HepG2 (cell line): ENCODE measurements around the gene ARHGAP25. TPM values are rescaled to one million over a fixed set of nuclear protein-coding genes. Genes with fewer than 3 reads are reported as not detected.

ENCODE experiments used
- ATAC-seq: fragments of 200-7000 bp; cut with Tn5 transposase; 3 replicates; pipeline ENCODE4 v1.9.1; 2020; ENCODE audit warnings: mild to moderate bottlenecking, moderate library complexity
- BruUV-seq: library from RNA; stranded (reverse); fragments of 400-500 nt; replicated peaks from 2 replicates; lab custom pipeline; 2021; lab: Mats Ljungman, UMichigan
- CTCF ChIA-PET: fragments of 300-600 bp; formaldehyde crosslinking; extraction: SDS; loops from one replicate; lab custom pipeline; 2021; ENCODE audit warnings: low total read pairs, inconsistent platforms, low intra/inter-chr PET ratio; lab: Yijun Ruan, JAX
- POLR2A ChIA-PET: fragments of 350-600 bp; sonication (Branson Sonifier 250); formaldehyde crosslinking; loops from one replicate; lab custom pipeline; 2020; ENCODE audit warnings: antibody characterized with exemption, inconsistent platforms; lab: Yijun Ruan, JAX
- DNase-seq: peaks from one replicate; pipeline ENCODE4 v3.0.0-alpha.2; 2015; ENCODE audit warnings: low spot score
- FAIRE-seq: peaks from 3 replicates; lab custom pipeline; 2011; peaks lifted over from hg19 to GRCh38; lab: Jason Lieb, UNC
- H2AFZ ChIP-seq: one replicate; pipeline ENCODE4 v1.6.1; 2011; ENCODE audit warnings: low read length, inconsistent platforms
- H3K27ac ChIP-seq: fragments of 300-600 bp; 3 replicates; pipeline ENCODE4 v1.8.0; 2011; ENCODE audit warnings: mixed run types, mild to moderate bottlenecking, mixed read lengths, low read length, inconsistent platforms; ENCODE audit not compliant: insufficient read depth; ENCODE audit errors: extremely low read length
- H3K27me3 ChIP-seq, 2 experiments: fragments of 200-600 bp in 1 of 2; 2 replicates in 1 of 2; 3 replicates in 1 of 2; pipeline versions ENCODE4 v1.6.0 to v1.8.0; 2011; ENCODE audit warnings: low read length in 2 of 2, mild to moderate bottlenecking in 2 of 2, moderate library complexity in 2 of 2, inconsistent platforms in 1 of 2; ENCODE audit not compliant: insufficient read depth in 2 of 2, control insufficient read depth in 1 of 2
- H3K36me3 ChIP-seq, 2 experiments: fragments of 200-600 bp in 1 of 2; replicated peaks in 1 of 2; 2 replicates in 1 of 2; 3 replicates in 1 of 2; pipeline versions ENCODE4 v1.5.1 to v1.8.0; 2011; ENCODE audit warnings: low read length in 2 of 2, inconsistent platforms in 1 of 2; ENCODE audit not compliant: insufficient read depth in 2 of 2, control insufficient read depth in 1 of 2
- H3K4me1 ChIP-seq: 2 replicates; pipeline ENCODE4 v1.5.1; 2012; ENCODE audit warnings: low read length, inconsistent platforms; ENCODE audit not compliant: insufficient read depth
- H3K4me2 ChIP-seq: 2 replicates; pipeline ENCODE4 v1.6.0; 2011; ENCODE audit warnings: low read depth, low read length, inconsistent platforms
- H3K4me3 ChIP-seq, 3 experiments: fragments of 200-600 bp in 1 of 3; sonication (generic), shearing (Covaris generic) in 1 of 3; replicated peaks in 1 of 3; 2 replicates each; pipeline ENCODE4 v1.5.1; 2011 to 2016; ENCODE audit warnings: low read length in 3 of 3, inconsistent platforms in 2 of 3, low read depth in 2 of 3, mild to moderate bottlenecking in 2 of 3, control low read depth in 1 of 3, mixed read lengths in 1 of 3; ENCODE audit not compliant: insufficient read depth in 1 of 3
- H3K79me2 ChIP-seq: one replicate; pipeline ENCODE4 v1.6.1; 2011; ENCODE audit warnings: low read length, inconsistent platforms; ENCODE audit not compliant: insufficient read depth
- H3K9ac ChIP-seq: 2 replicates; pipeline ENCODE4 v1.6.0; 2011; ENCODE audit warnings: mild to moderate bottlenecking, low read depth, low read length, inconsistent platforms; ENCODE audit not compliant: insufficient read depth
- H3K9me3 ChIP-seq: 2 replicates; pipeline ENCODE4 v1.5.1; 2012; ENCODE audit warnings: mild to moderate bottlenecking, low read length
- H4K20me1 ChIP-seq: 2 replicates; pipeline ENCODE4 v1.6.0; 2011; ENCODE audit warnings: inconsistent platforms, mild to moderate bottlenecking, low read length, moderate library complexity; ENCODE audit not compliant: insufficient read depth
- E2F2 ChIP-seq: sonication (generic); formaldehyde crosslinking; IDR thresholded peaks from 2 replicates; pipeline ENCODE4 v1.4.0; 2020; ENCODE audit warnings: missing genetic modification reagents, borderline replicate concordance
- GABPB1 ChIP-seq: IDR thresholded peaks from 2 replicates; pipeline ENCODE4 v1.6.1; 2016; ENCODE audit warnings: mild to moderate bottlenecking, missing genetic modification reagents, moderate library complexity, missing compliant biosample characterization
- GLMP ChIP-seq: sonication (generic); formaldehyde crosslinking; IDR thresholded peaks from 2 replicates; pipeline ENCODE4 v1.9.0; 2021; ENCODE audit warnings: missing genetic modification reagents, mild to moderate bottlenecking, borderline replicate concordance
- HOXA9 ChIP-seq: sonication (generic); formaldehyde crosslinking; IDR thresholded peaks from 2 replicates; pipeline ENCODE4 v1.8.1; 2022; ENCODE audit warnings: missing genetic modification reagents, mild to moderate bottlenecking, moderate library complexity, borderline replicate concordance
- PREB ChIP-seq: sonication (generic); formaldehyde crosslinking; IDR thresholded peaks from 2 replicates; pipeline ENCODE4 v1.4.0; 2020; ENCODE audit warnings: missing genetic modification reagents
- SAP130 ChIP-seq: IDR thresholded peaks from 2 replicates; pipeline ENCODE4 v1.6.1; 2016; ENCODE audit warnings: low read depth
- UBTF ChIP-seq: sonication (generic); formaldehyde crosslinking; IDR thresholded peaks from 2 replicates; pipeline ENCODE4 v1.4.0; 2020; ENCODE audit warnings: mild to moderate bottlenecking, missing genetic modification reagents
- ZBTB7B ChIP-seq: sonication (generic); formaldehyde crosslinking; IDR thresholded peaks from 2 replicates; pipeline ENCODE4 v1.4.0; 2020; ENCODE audit warnings: missing genetic modification reagents
- ZFP1 ChIP-seq: IDR thresholded peaks from 2 replicates; pipeline ENCODE4 v1.6.1; 2016
- ZKSCAN5 ChIP-seq: sonication (generic); formaldehyde crosslinking; IDR thresholded peaks from 2 replicates; pipeline ENCODE4 v1.5.1; 2020; ENCODE audit warnings: mild to moderate bottlenecking, missing genetic modification reagents
- ZNF274 ChIP-seq: sonication (generic); formaldehyde crosslinking; IDR thresholded peaks from 2 replicates; pipeline ENCODE4 v1.5.1; 2020; ENCODE audit warnings: mild to moderate bottlenecking, missing genetic modification reagents
- ZNF383 ChIP-seq: sonication (generic); formaldehyde crosslinking; IDR thresholded peaks from 2 replicates; pipeline ENCODE4 v1.4.0; 2020; ENCODE audit warnings: missing genetic modification reagents, mild to moderate bottlenecking, borderline replicate concordance
- ZNF460 ChIP-seq: sonication (generic); formaldehyde crosslinking; IDR thresholded peaks from 2 replicates; pipeline ENCODE4 v1.5.1; 2020; ENCODE audit warnings: missing genetic modification reagents, mild to moderate bottlenecking, borderline replicate concordance
- ZNF749 ChIP-seq: sonication (generic); formaldehyde crosslinking; IDR thresholded peaks from 2 replicates; pipeline ENCODE4 v1.8.0; 2022; ENCODE audit warnings: mild to moderate bottlenecking, missing genetic modification reagents, moderate library complexity, borderline replicate concordance
- WGBS: methylation state at CpG from one replicate; pipeline ENCODE4 v1.1.6; 2017; ENCODE audit warnings: low lambda C conversion rate; 5-methylcytosine and 5-hydroxymethylcytosine counted together
- in situ Hi-C: cut with HindIII; loops from 2 replicates; pipeline ENCODE4 v1.10.0; 2017; ENCODE audit warnings: low pct_unique_long_range_greater_than_20kb; ENCODE audit not compliant: extremely low pct_ligation_motif_present
- intact Hi-C: fragments of 100-400 bp; cut with micrococcal nuclease; formaldehyde crosslinking; loops from one replicate; pipeline ENCODE4 v1.10.0; 2022; ENCODE audit not compliant: unreplicated experiment
- polyA plus RNA-seq, 8 experiments: library from polyadenylated mRNA; depleted of rRNA in 3 of 8; stranded (reverse) in 7 of 8; unstranded in 1 of 8; fragments of >200 nt; fragmentation: Illumina TruSeq in 4 of 8; extraction: Trizol in 4 of 8; gene quantifications; 2 replicates each; pipeline versions ENCODE4 v1.2.1 to v1.2.3, GENCODE V29; 2011 to 2016; ENCODE audit warnings: low read depth in 4 of 8, missing spikeins in 1 of 8, mixed read lengths in 1 of 8; ENCODE audit not compliant: insufficient read depth in 1 of 8
- total RNA-seq, 5 experiments: library from RNA; depleted of rRNA; stranded (reverse); fragments of >200 nt; fragmentation: Illumina TruSeq; extraction: Trizol; gene quantifications; 2 replicates each; pipeline ENCODE4 v1.2.3, GENCODE V29; 2016; ENCODE audit warnings: low read depth in 1 of 5

ARHGAP25 gene
- total and polyA plus RNA-seq, 2 of the 13 experiments (the other 11 are each of a cell fraction or from before 2014, with no cell fraction given): not detected

- intact Hi-C loops (no loop called here), in situ Hi-C loops (no loop called here)
- Histone ChIP-seq H3K27me3 (peaks cover 3 to 40% of the 10 kb centered on the region in 2 experiments; a peak in 4 of 5 replicates), H3K79me2 (no peaks in the 10 kb centered on the region), H3K36me3 (no peaks in the 10 kb centered on the region), H4K20me1 (no peaks in the 10 kb centered on the region), H3K4me1 (no peaks in the 10 kb centered on the region), H3K9me3 (no peaks in the 10 kb centered on the region), H3K9ac (no peak overlapping the region), H3K27ac (no peak overlapping the region), H3K4me2 (no peak overlapping the region), H3K4me3 (no peak overlapping the region), H2AFZ (no peak overlapping the region)
- DNase-seq (no peak), FAIRE-seq (no peak), ATAC-seq (no peak)
- no TSS peak for BruUV-seq
- WGBS: 3% methylated on average over 2 of the region's 2 CpGs
- ChIA-PET CTCF (no interaction called here), POLR2A (no interaction called here)
- TF ChIP-seq ZNF460 (no peak), GABPB1 (no peak), ZBTB7B (CRISPR knock-in tag) (no peak), E2F2 (no peak), ZNF274 (CRISPR knock-in tag) (no peak), ZNF749 (CRISPR knock-in tag) (no peak), SAP130 (no peak), UBTF (CRISPR knock-in tag) (no peak), ZFP1 (CRISPR knock-in tag) (no peak), HOXA9 (CRISPR knock-in tag) (no peak), GLMP (CRISPR knock-in tag) (no peak), ZNF383 (no peak), ZKSCAN5 (CRISPR knock-in tag) (no peak), PREB (CRISPR knock-in tag) (no peak)
- TF ChIP-seq, all 625 proteins: peak for 0
Measured at GRCh38 chr2:68736086-68736485, 1.5 kb downstream of the ARHGAP25 start.
